GM19452 (cell line): ENCODE results near the gene CCDC34.
A peak's percentile ranks its signal among the peaks of the same experiment; 100 is the strongest.
"Not testable (repeated sequence)": the region's sequence is repeated elsewhere in the genome, so short reads cannot be mapped to it uniquely, and the experiment has no call there.

Experiments
- ATAC-seq: cut with Tn5 transposase; IDR thresholded peaks from one replicate; pipeline ENCODE4 v1.9.1; 2021; ENCODE audit not compliant: unreplicated experiment

CCDC34 gene

DNA sequence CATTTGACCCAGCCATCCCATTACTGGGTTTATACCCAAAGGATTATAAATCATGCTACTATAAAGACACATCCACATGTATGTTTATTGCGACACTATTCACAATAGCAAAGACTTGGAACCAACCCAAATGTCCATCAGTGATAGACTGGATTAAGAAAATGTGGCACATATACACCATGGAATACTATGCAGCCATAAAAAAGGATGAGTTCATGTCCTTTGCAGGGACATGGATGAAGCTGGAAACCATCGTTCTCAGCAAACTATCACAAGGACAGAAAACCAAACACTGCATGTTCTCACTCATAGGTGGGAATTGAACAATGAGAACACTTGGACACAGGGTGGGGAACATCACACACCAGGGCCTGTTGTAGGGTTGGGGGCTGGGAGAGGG, 36.0 kb downstream of the CCDC34 start:
- ATAC-seq = not testable (repeated sequence)

DNA sequence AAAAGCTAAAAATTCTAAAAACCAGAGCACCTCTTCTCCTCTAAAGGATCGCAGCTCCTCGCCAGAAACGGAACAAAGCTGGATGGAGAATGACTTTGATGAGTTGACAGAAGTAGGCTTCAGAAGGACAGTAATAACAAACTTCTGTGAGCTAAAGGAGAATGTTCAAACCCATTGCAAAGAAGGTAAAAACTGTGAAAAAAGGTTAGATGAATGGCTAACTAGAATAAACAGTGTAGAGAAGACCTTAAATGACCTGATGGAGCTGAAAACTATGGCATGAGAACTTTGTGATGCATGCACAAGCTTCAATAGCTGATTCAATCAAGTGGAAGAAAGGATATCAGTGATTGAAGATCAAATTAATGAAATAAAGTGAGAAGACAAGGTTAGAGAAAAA, 40.8 kb downstream of the CCDC34 start:
- not testable (repeated sequence) for ATAC-seq

DNA sequence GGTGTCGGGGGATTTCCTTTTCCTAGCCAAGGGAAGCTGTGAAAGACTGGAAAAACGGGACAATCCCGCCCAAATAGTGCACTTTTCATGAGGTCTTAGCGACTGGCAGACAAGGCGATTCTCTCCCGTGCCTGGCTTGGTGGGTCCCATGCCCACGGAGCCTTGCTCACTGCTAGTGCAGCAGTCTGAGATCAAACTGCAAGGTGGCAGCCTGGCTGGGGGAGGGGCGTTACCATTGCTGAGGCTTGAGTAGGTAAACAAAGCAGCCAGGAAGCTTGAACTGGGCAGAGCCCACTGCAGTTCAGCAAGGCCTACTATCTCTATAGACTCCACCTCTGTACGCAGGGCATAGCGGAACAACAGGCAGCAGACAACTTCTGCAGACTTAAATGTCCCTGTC, 41.7 kb downstream of the CCDC34 start:
- ATAC-seq = not testable (repeated sequence)

DNA sequence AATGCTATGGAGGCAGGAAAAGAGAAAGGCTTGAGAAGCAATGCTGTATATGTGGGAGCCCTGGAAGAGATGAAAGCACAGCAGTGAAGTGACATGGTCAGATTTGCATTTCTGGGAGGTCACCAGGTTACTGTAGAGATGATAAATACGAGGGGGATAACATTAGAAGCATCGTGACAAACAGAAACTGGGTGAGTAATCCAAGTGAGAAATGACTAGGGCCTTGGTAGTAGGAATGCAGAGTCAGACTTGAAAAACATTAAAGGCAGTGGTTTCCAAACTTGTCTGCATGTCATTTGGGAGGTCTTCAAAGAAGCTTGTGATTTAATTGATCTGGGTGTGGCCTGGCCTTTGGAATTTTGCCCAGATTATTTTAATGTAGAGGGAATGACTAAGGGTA, 43.9 kb downstream of the CCDC34 start:
- ATAC-seq = peak; percentile 98

DNA sequence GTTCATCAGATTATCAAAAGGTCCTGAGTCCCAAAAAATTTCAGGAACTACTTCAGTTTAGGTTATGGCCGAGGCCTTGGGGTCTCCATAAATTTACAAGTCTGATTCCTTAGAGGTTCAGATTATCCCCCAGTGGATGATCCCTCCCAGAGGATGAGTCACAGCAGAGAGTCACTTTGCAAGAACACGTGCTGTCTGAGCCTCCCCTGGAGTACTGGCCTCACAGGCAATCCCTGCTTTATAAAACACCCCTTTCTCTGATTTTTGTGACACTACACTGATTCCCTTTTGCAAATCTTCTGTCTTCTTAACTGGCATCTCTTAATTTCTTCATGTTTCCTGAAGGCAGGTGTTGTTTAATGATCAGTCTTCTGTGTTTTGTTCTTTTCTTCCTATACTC, 45.3 kb downstream of the CCDC34 start:
- no peak for ATAC-seq

DNA sequence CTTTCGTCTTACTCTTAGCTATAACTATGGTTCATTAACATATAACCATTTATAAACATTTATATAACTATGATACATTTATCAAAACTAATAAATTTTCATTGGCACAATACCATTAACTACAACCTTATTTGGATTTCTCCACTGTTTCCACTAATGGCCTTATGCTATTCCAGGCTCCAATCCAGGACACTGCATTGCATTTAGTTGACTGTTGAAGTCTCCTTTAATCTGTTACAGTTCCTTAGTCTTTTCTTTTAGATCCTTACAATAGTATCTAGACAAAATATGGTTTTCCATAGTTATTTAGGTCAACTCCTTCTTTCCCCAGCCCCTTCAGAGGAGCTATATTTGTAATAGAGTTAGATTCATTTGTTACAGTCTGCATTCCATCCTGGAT, 47.2 kb downstream of the CCDC34 start:
- ATAC-seq = no peak

DNA sequence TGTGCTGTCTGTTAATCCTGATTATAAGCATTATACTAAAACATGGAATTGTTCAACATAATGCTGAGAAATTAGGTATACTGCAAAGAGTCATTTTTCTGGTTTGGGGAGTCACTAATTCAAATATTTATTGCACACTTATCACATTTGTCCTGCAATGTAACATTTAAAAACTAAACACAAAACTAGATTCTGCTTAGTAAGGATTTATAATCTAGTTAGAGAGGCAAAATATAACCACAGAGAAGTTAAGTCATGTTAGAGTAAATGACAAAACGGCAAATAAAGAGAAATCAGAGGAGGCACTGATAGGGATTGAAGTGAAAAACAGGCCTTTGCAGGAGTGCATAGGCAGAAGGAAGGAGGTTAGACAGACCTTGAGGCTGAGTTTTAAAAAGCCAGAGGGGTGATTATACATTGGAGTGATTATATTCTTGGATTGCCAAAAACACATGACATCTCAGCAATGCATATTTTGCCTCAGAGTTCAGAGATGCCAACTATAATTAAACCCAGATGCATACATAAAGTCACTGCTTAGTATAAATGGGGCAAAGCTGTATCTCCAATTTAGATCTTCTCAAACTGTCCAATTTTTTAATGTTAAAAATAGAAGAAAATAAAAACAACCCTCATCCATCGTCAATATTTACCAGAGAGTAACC, 49.7 kb downstream of the CCDC34 start:
- ATAC-seq = no peak

DNA sequence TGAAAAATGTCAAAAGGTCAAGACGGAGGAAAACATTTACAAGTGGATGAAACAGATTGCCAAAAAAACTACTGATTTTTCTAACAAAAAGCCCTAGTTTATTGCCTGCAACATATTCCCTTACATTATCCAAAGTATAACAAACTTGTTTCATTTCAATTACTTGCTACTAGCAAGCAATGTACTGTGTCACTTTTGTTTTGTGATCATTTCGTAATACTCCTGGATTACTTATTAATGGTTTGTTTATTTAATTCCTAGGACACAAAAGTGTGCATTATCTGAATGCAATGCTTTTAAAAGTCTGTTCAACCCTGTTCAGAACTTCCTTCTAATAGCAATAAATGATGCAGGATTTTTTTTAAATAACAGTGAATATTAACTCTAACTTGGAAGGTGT, 50.9 kb downstream of the CCDC34 start:
- no peak for ATAC-seq

DNA sequence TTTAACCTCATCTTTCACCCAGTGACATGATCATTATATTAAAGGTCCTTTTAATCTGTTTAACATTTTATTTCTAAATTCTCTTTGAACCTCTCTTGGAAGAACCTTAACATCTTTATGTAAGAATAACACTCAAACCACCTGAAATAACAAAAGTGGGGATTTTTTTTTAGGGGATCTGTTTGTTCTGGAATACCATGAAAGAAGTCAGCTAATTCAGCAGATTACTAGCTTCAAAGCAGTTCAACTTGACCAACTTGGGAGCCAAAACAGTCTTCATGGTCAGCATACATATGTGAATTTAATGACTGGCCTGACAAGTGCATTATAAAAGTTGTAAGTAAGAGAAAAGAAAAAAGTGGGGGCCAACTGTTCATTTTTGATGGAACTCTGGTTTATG, 52.3 kb downstream of the CCDC34 start:
- no peak for ATAC-seq

DNA sequence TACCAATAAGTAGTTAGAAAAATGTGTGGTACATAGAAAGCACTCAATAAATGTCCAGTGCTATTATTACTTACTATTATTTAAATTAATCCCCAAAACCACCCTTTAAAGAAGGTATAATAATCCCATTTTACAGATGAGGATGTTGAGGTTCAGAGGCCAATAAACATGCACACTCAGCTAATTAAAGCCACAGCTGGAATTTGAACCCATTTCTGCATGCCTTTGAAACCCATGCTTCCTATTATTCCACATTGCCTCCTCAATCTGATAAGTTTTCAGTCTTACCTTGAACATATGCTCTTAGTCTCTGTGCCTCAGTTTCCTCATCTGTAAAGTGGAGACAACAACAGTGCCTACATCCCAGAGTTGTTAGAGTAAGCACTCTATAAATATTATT, 52.8 kb downstream of the CCDC34 start:
- ATAC-seq = no peak

DNA sequence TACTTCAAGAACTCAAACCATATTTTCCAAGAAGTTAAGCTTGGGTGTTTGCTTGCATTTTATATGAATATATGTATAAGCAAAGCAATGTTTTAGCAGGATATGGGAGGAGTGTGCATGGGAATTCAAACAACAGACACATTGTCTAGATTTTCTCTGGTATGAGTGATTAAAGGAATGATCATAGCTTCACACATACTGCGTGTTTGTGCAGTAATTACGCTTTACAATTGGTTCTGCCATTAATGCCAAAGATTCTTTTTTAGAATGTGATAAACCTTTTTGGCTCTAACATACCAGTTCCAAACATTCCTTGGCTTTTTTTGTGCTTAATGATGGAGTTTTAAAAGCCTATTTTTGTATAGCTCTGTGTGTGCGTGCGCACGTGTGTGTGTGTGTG, 54.0 kb downstream of the CCDC34 start:
- ATAC-seq = no peak

DNA sequence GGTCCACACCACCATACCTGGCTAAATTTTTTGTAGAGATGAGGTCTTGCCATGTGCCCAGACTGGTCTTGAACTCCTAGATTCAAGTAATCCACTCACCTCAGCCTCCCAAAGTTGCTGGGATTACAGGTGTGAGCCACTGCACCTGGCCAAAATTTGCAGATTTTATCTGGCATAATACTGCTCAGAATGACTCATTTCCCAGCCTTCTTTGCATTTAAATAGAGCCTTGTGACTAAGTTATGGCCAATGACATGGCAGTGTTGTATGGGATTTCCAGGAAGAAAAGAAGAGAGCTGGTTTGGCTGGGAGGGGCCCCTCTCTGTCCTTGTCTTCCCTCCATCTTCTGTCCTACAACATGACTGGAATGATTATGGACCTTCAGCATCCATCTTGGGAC, 55.8 kb downstream of the CCDC34 start:
- no peak for ATAC-seq

DNA sequence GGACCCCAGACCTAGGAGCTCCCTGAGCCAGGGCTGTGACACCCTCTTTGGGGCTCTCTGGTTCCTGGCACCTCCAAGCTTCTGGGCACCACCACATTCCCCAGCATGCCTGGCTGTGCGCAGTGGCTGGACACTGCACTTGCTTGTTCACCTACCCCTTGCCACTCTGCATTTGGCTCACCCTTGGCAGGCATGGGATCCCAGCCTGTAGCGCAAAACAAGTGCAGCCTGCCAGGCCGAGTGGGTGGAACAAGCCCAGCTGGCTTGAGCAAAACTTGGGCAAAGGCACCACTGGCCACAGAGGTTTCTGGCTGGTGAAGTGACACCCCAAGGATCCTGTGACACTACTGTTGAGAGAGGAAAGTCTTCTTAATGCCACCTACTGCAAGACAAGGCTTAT, 57.3 kb downstream of the CCDC34 start:
- no peak for ATAC-seq

DNA sequence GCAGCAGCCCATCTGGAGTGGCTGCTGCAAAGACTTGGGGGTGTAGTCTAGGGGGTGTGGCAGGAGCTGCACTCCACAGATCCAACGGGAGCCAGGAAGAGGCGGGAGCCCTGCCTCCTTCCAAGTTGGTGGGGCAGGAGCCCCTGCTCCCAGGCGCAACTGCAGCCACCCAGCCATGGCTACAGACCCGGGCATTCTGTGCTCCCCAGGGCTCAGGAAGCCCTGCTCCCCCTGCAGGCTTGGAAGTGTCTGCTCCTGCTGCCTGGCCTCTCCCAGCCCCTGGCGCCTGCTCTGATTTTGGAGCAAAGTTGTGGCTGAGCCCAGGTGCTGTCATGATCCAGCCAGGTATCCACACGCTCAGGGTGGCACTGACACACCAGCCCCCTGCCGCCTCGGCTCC, 58.5 kb downstream of the CCDC34 start:
- ATAC-seq = no peak

DNA sequence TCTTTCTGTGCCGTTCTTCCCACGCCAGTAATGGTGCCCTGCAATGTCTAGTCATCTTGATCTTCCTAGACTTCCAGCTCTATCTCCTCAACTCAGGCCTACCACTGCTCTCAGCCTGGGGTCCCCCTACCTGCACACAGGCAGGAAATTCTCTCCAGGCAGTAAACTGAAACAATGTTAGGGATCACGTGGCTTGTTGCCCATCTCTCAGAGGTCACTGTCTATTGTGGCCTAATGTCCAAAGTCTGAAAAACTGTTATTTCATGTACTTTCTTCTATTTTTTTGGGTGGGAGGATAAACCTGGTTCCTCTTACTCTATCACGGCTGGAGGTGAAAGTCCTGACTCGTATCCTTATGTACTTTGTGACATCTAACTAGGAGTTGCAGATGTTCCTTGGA, 59.1 kb downstream of the CCDC34 start:
- no peak for ATAC-seq

DNA sequence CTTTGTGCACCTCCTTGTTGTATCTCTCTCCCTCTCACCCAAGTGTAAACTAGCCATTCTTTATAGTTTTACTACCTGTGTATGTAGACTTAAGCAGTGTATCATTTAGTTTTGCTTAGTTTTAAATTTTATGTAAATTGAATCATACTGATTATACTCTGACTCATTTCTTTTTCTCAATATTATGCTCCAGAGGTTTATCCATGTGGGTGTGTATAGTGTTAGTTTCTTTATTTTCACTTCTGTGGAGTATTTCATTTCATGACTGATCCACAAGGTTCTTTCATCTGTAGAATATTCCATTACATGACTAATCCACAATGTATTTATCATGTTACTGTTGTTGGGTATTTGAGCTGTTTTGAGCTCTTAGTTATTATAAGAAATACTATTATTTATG, 62.0 kb downstream of the CCDC34 start:
- no peak for ATAC-seq

DNA sequence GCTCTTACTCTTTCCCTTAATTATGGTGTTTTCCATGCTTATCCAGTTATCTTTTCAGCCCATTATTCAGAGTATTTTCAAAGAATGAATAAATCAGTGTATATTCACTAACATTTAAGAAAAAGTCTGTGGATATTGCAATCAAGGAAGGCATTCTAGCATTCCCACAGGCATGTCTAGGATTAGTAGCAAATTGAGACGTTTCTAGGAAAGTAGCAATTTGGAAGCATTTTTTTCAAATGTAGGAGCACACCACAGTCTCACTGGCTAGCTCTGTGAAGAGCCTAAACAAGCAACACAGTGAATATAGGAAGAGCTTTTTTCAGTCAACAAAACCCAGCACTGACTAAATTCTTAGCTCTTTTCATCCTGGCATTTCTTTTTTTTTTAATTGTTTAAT, 65.4 kb downstream of the CCDC34 start:
- no peak for ATAC-seq

DNA sequence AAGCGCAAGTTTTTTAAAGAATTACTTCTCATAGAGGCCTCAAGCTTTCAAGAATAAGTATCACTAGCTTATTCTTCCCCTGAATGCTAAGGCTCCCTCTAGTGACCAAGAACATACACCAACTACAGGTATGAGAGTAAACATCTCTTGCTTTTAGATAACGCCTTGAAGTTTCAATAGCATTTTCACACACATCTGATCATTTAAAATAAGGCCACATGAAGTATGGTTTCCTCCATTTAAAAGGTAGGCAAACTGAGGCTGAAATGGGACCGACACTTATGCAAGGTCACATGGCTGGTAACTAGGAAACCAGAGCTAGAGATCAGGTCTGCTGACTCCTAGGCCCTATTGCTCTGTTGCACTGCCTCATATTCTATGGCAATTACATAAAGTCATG, 66.5 kb downstream of the CCDC34 start:
- ATAC-seq = peak; percentile 82

DNA sequence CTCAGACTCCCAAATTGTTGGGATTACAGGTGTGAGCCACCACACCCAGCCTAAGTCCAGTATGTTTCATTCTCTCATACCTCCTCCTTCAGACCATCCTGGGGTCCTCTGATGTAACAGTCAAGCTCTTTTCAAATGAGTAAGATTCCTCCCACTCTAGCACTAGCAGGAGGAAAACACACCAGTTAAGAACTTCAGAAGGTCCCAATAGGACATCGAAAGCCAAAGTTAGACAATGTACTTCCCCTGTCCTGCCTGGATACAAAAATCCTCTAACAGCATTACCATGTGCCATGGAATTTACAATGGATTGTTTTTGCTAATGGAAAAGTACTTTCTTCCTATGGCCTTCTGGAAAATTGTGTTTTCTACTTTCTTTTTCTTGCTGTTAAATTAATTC, 67.1 kb downstream of the CCDC34 start:
- ATAC-seq = no peak

DNA sequence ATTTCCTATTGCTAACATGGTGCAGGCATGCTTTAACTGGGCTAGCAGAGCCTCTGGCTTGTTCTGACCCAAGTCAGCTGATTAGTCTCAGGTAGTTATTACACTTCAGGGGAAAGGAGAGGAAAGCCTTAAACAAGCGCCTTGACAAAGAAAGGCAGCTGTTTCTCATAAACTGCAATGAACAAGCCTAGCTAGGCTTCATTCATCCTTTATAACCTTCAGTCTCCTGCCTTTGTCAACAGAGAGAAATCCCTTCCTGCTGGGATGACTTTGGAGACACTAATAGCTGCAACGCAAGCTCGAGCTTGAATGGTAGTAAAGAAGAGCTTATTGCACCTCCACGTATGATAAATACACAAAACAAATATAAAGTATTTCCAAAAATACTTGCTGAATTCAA, 68.4 kb downstream of the CCDC34 start:
- no peak for ATAC-seq

DNA sequence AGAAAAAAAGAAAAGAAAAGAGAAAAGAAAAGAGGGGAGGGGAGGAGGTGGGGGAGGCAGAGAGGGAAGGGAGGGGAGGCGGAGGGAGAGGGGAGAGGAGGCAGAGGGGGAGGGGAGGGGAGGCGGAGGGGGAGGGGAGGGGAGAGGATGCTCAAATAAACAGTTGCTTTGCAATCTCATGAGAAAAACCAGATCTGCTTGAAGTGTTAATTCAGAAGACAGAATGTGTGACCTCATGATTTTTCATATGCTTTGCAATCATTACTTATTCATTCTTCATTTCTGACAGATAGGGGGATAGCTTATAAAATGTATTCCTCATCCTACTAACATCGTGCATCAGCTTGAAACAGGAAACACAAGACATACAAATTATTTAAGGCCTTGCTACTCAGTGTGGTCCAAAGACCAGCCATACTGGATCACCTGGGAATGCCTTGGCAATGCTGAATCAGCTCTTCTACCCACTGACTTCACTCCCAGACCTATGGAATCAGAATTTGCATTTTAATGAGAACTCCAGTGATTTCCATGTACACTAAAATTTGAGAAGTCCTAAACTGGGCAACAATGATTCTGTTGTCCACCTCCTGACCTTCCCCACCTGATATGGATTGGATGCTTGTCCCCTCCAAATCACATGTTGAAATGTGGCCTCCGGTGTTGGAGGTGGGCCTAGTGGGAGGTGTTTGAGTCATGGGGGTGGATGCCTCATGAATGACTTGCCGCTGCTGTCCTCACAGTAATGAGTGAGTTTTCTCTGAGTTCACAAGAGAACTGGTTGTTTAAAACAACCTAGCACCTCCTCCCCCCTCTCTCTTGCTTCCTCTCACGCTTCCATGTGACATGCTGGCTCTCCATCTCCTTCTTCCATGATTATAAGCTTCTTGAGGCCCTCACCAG, 69.2 kb downstream of the CCDC34 start:
- ATAC-seq = no peak

DNA sequence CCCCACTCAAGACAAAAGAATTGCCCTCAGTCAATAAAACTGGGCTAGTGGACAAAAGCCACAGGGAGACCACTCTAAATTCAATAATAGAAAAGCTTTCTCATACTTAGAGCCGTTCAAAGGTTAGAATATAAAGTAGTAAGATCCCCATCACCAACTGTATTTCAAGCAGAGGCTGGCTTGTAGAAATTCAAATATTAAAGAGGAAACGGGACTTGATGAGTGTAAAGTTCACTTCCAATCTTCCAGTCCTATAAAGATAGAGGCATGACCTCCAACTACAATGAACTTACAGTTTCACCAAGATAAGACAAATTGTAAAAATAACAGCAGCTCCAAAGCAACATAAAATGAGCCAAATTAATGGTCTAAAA, 70.4 kb downstream of the CCDC34 start:
- no peak for ATAC-seq
